ENCODE results near the gene SMOC2. TPM values are rescaled to one million over a fixed set of nuclear protein-coding genes. Genes with fewer than 3 reads are reported as not detected.

The SMOC2 gene
- total and polyA plus RNA-seq, 2 of the 4 experiments (the other 2 are of a cell fraction) = not detected

DNA sequence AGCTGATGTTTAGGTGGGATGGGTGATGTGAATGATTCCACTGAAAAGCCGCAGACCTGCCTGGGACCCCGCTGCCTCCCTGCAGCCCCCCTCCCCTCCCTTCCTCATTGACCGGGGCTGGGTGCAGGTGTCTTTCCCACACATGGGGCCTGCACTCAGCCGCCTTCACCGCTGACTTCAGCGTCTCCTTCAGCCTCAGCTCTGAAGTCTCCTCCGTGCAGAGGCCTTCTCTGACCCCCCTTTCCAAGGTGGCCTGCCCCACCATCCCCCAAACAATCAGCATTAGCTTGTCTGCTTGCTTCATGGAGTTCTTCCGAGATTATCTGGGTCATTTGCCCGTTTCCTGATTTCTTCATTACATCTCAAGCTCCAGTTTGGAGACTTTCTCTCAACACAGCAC is 140.7 kb downstream of the SMOC2 start:
- Histone ChIP-seq H2BK20ac (ENCODE audit: low read depth, low read length) (no peak overlapping the region), H3K36me3 (ENCODE audit: control insufficient read depth, insufficient read depth, low read length) (no peaks in the 10 kb centered on the region), H3K27me3 (ENCODE audit: control insufficient read depth, insufficient read depth, low read length) (no peaks in the 10 kb centered on the region), H3K9ac (ENCODE audit: low read depth, low read length) (no peak overlapping the region), H3K27ac (ENCODE audit: insufficient read depth, low read length) (no peak overlapping the region), H4K20me1 (ENCODE audit: insufficient read depth, low read length) (no peaks in the 10 kb centered on the region), H2BK15ac (ENCODE audit: low read depth, low read length) (no peak overlapping the region), H4K5ac (ENCODE audit: low read depth, low read length) (no peak overlapping the region), H2AK9ac (replicated peaks; ENCODE audit: low read depth, low read length, poor library complexity) (no peak overlapping the region), H3K56ac (ENCODE audit: extremely low read depth, insufficient read depth, low read length) (no peak overlapping the region), H3K4me3 (ENCODE audit: insufficient read depth, low read depth, low read length) (no peak overlapping the region), H3K4me1 (ENCODE audit: control insufficient read depth, insufficient read depth, low read length) (no peaks in the 10 kb centered on the region), H3K9me1 (ENCODE audit: insufficient read depth, low read length) (no peaks in the 10 kb centered on the region), H3K23ac (ENCODE audit: low read depth, low read length) (no peak overlapping the region), H3K14ac (replicated peaks; ENCODE audit: low read depth, low read length) (no peak overlapping the region), H2AK5ac (ENCODE audit: low read depth, low read length) (no peak overlapping the region), H3K9me3 (ENCODE audit: control insufficient read depth, insufficient read depth, low read length) (peaks cover 47% of the 10 kb centered on the region), H3K79me1 (ENCODE audit: low read depth in 1 of 2, low read length in 2 of 2) (no peaks in the 10 kb centered on the region), H2BK120ac (ENCODE audit: low read depth, low read length) (no peak overlapping the region), H3K4ac (ENCODE audit: low read depth, low read length) (no peak overlapping the region), H2BK5ac (ENCODE audit: low read depth, low read length, poor library complexity, severe bottlenecking) (no peak overlapping the region), H3K4me2 (ENCODE audit: low read depth, low read length) (no peak overlapping the region), H3K18ac (ENCODE audit: low read depth, low read length) (no peak overlapping the region), H4K8ac (ENCODE audit: low read depth in 2 of 2, low read length in 2 of 2) (no peak overlapping the region), H2AFZ (replicated peaks; ENCODE audit: low read length, poor library complexity) (no peak overlapping the region), H4K91ac (ENCODE audit: insufficient read depth, low read depth, low read length) (no peak overlapping the region)
- DNase-seq = no peak
- TF ChIP-seq MXI1 (IDR thresholded peaks at IDR 0.05; ENCODE audit: borderline replicate concordance, low read depth, low read length) (no peak), CHD1 (IDR thresholded peaks at IDR 0.05; ENCODE audit: low read depth, low read length) (no peak), POLR2A (IDR thresholded peaks at IDR 0.05; ENCODE audit: low read depth, low read length) (no peak), MAFK (IDR thresholded peaks at IDR 0.05; ENCODE audit: low read depth, low read length) (no peak), RCOR1 (IDR thresholded peaks at IDR 0.05; ENCODE audit: insufficient replicate concordance, low read length) (no peak), RFX5 (IDR thresholded peaks at IDR 0.05; ENCODE audit: low read depth, low read length) (no peak), RAD21 (IDR thresholded peaks at IDR 0.05; ENCODE audit: low read length) (no peak)
- TF ChIP-seq, protein P1, sequence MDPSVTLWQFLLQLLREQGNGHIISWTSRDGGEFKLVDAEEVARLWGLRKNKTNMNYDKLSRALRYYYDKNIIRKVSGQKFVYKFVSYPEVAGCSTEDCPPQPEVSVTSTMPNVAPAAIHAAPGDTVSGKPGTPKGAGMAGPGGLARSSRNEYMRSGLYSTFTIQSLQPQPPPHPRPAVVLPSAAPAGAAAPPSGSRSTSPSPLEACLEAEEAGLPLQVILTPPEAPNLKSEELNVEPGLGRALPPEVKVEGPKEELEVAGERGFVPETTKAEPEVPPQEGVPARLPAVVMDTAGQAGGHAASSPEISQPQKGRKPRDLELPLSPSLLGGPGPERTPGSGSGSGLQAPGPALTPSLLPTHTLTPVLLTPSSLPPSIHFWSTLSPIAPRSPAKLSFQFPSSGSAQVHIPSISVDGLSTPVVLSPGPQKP (IDR thresholded peaks at IDR 0.05; ENCODE audit: borderline replicate concordance, low read depth, low read length) = no peak
- TF ChIP-seq, protein P2, sequence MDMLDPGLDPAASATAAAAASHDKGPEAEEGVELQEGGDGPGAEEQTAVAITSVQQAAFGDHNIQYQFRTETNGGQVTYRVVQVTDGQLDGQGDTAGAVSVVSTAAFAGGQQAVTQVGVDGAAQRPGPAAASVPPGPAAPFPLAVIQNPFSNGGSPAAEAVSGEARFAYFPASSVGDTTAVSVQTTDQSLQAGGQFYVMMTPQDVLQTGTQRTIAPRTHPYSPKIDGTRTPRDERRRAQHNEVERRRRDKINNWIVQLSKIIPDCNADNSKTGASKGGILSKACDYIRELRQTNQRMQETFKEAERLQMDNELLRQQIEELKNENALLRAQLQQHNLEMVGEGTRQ (IDR thresholded peaks at IDR 0.05; ENCODE audit: low read depth, low read length) = no peak
- in situ Hi-C loops (cut with MboI; ENCODE audit: low sequenced_read_pairs) (no loop called here), intact Hi-C loops (cut with micrococcal nuclease) (no loop called here), dilution Hi-C loops (cut with HindIII; ENCODE audit: low sequenced_read_pairs, unreplicated experiment) (no loop called here)
- 40% methylated on average over 1 of the region's 9 CpGs; no CpG with 5 or more reads in 1 of the 2 experiments for WGBS, 2 experiments (ENCODE audit: extremely low coverage in 2 of 2, insufficient read length in 1 of 2)
- no peak for ATAC-seq (ENCODE audit: low read depth)
- ChIA-PET POLR2A (ENCODE audit: unreplicated experiment) (no interaction called here), CTCF (no interaction called here)
- BruUV-seq (replicated peaks) = no TSS peak

Measured in IMR-90 (cell line).